ENCODE results near the gene ASTN2.

ASTN2 gene

GRCh38 chr9:116721411-116721810 is 693.4 kb downstream of the ASTN2 start:
- no peak for DNase-seq (ENCODE audit: low spot score)
- in situ Hi-C loops (cut with MboI; ENCODE audit: low pct_unique_long_range_greater_than_20kb, low sequenced_read_pairs, unreplicated experiment): no loop called here
- no peak for TF ChIP-seq CTCF (IDR thresholded peaks at IDR 0.05; ENCODE audit: extremely low read depth, insufficient read depth, missing control alignments)

- no peak for TF ChIP-seq CTCF (IDR thresholded peaks at IDR 0.05; ENCODE audit: extremely low read depth, insufficient read depth, missing control alignments)
- in situ Hi-C loops (cut with MboI; ENCODE audit: low pct_unique_long_range_greater_than_20kb, low sequenced_read_pairs, unreplicated experiment): no loop called here
- no peak for DNase-seq (ENCODE audit: low spot score)
Measured at GRCh38 chr9:116720111-116720510, 694.7 kb downstream of the ASTN2 start.

GRCh38 chr9:116718111-116718510 is 696.7 kb downstream of the ASTN2 start:
- no peak for TF ChIP-seq CTCF (IDR thresholded peaks at IDR 0.05; ENCODE audit: extremely low read depth, insufficient read depth, missing control alignments)
- no peak for DNase-seq (ENCODE audit: low spot score)
- in situ Hi-C loops (cut with MboI; ENCODE audit: low pct_unique_long_range_greater_than_20kb, low sequenced_read_pairs, unreplicated experiment): no loop called here

GRCh38 chr9:116717150-116717549 is 697.7 kb downstream of the ASTN2 start:
- DNase-seq (ENCODE audit: low spot score): no peak
- in situ Hi-C loops (cut with MboI; ENCODE audit: low pct_unique_long_range_greater_than_20kb, low sequenced_read_pairs, unreplicated experiment): no loop called here
- TF ChIP-seq CTCF (IDR thresholded peaks at IDR 0.05; ENCODE audit: extremely low read depth, insufficient read depth, missing control alignments): no peak

GRCh38 chr9:116716438-116716837 is 698.4 kb downstream of the ASTN2 start:
- no peak for TF ChIP-seq CTCF (IDR thresholded peaks at IDR 0.05; ENCODE audit: extremely low read depth, insufficient read depth, missing control alignments)
- DNase-seq (ENCODE audit: low spot score): no peak
- in situ Hi-C loops (cut with MboI; ENCODE audit: low pct_unique_long_range_greater_than_20kb, low sequenced_read_pairs, unreplicated experiment): no loop called here

GRCh38 chr9:116715751-116716150 is 699.1 kb downstream of the ASTN2 start:
- TF ChIP-seq CTCF (IDR thresholded peaks at IDR 0.05; ENCODE audit: extremely low read depth, insufficient read depth, missing control alignments): no peak
- in situ Hi-C loops (cut with MboI; ENCODE audit: low pct_unique_long_range_greater_than_20kb, low sequenced_read_pairs, unreplicated experiment): no loop called here
- DNase-seq (ENCODE audit: low spot score): no peak

- in situ Hi-C loops (cut with MboI; ENCODE audit: low pct_unique_long_range_greater_than_20kb, low sequenced_read_pairs, unreplicated experiment): no loop called here
- DNase-seq (ENCODE audit: low spot score): no peak
- no peak for TF ChIP-seq CTCF (IDR thresholded peaks at IDR 0.05; ENCODE audit: extremely low read depth, insufficient read depth, missing control alignments)
Measured at GRCh38 chr9:116713271-116713670, 701.6 kb downstream of the ASTN2 start.

Data from GM13977 (cell line).